Activated T-cell treated with anti-CD3 and anti-CD28 coated beads, Interleukin-2, amount 50 U/mL, for 48 hours (primary cell): ENCODE results near the gene TPRX2.
"Not testable (repeated sequence)": the region's sequence is repeated elsewhere in the genome, so short reads cannot be mapped to it uniquely, and the experiment has no call there.

Source experiments
- DNase-seq, 2 experiments: peaks; one replicate each; pipeline ENCODE4 v3.0.0-alpha.2; 2020

The TPRX2 gene, protein sequence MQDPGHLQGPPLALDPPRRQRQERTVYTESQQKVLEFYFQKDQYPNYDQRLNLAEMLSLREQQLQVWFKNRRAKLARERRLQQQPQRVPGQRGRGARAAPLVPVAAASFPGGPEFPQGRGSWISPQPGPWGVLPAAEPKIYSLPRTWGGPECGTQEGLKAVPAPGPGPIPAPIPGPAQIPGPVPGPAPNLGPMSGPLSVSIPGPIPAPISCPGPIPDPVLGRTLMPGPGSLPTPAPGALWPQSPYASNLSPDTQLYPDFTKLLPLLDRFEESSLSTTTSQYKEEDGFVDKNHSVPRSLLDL

DNA sequence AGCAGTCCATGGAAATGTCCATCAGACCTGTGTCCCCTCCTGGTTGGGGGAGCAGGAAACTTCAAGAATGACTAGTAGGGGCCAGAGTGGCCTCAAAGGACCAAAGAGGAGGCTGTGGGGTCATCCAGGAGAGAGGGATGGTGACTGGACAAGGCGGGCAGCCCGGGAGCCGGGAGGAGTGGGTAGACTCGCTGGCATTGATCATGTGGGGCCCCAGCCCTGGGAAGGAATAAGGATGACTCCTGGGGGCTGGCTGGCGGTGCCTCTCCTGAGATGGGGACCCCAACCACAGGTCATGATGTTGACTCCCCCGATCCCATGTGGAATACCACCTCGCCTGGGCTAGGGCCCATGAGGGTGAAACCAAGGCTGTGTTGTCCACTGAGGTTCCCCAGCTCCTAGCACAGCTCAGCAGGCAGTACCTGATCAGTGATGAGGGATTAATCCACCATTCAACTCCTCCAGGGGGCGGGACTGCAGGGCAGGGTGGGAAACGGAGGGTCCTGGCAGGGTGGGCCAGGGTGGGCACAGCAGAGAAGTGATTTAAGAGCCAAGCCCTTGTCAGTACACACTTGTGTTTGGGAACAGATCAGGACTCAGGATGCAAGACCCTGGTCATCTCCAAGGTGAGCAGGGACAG lies at the start of gene TPRX2:
Gene TPRX2, plus strand, starts transcription at position 590 of the 640 bp plus-strand sequence. Its CDS starts 12 bp downstream, at position 602.
- DNase-seq = not testable (repeated sequence)

- DNase-seq = peak; percentile 88 to 91
Measured at GRCh38 chr19:47813304-47813994, 45.6 kb upstream of the TPRX2 start.

DNA sequence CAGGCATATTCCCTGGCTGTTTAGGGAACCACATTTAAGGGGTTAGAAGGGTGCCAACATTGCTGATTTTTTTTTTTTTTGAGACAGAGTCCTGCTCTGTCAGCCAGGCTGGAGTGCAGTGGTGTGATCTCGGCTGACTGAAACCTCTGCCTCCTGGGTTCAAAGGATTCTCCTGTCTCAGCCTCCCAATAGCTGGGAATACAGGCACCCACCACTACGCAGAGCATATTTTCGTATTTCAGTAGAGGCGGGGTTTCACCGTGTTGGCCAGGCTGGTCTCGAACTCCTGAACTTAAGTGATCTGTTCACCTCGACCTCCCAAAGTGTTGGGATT lies 45.1 kb upstream of the TPRX2 start:
- DNase-seq = no peak

GRCh38 chr19:47816270-47816669 lies 42.8 kb upstream of the TPRX2 start:
- not testable (repeated sequence) for DNase-seq

DNA sequence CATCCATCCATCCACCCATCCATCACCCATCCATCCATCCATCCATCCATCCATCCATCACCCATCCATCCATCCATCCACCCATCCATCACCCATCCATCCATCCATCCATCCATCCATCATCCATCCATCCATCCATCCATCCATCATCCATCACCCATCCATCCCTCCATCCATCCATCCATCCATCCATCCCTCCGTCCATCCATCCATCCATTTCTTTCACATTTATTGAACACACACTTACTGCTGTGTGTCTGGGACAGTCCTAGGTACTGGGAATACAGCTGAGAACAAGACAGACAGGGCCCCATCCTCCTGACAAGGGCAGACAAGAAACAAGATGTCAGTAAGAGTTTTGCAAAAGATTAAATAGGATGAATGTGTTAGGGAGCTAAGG lies 40.8 kb upstream of the TPRX2 start:
- not testable (repeated sequence) for DNase-seq

- no peak for DNase-seq
Measured at GRCh38 chr19:47819858-47820257, 39.2 kb upstream of the TPRX2 start.

DNA sequence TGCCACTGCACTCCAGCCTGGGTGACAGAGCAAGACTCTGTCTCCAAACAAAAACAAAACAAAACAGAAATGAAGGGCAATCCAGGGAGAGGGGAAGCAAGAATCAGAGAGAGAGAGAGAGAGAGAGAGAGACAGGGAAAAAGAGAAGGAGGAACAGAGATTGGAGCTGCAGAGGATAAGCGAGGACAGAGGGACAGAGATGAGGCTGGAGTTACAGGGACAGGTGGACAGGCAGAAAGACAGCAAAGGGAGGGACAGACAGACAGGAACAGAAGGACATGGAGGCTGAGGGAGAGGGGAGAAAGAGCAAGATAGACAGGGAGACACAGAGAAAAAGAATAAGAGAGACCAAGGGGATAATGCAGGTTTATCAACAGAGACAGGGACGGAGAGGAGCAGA lies 38.6 kb upstream of the TPRX2 start:
- DNase-seq = no peak

DNA sequence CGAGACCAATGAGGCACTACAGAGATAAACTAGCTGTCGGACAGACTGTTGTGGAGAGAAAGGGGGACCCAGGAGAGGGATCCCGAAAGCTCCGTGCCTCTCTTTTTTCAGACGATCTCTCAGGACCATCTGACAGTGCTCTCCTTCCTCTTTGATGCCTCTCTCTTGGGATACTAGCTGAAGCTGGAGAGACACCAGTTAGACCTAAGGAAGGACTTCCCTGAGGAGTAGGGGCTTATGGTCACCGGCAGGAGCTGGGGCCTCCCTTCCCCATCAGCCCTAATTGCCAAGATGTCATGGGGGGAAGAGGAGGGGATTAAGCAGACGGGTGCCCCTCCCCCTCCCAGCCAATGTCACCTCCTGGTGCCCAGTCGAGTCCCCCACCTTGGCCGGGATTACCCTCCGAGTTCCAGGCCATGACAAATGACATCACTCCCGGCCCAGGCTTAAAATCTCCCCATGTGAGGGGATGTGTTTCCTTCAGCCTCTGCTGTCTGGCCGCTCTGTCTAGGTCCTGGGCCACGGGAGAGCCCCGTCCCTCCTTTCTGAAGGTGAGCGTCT lies 37.5 kb upstream of the TPRX2 start, which contains the start of gene CRX:
Gene CRX, plus strand, starts transcription at position 478 of the 561 bp plus-strand sequence. CDS start 12,507 bp downstream, outside the sequence.
- no peak for DNase-seq

DNA sequence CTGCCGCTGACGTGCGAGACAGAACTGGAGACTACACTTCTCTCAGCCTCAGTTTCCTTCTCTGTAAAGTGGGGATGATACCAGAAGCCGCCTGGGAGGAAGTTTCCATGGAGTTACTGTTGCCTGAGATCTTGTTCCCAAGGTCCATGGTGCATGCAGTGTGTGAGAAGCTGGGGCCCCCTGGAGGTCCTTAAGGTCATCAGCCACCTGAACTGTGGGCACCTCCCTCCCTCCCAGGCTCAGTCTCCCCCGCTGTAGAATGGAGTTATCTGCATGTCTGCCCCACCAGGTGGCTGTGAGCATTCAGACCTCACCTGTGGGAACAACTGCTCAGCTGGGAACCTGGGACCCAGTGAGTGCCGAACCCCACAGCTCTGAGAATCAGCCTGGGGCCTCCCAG lies 34.6 kb upstream of the TPRX2 start:
- no peak for DNase-seq

DNA sequence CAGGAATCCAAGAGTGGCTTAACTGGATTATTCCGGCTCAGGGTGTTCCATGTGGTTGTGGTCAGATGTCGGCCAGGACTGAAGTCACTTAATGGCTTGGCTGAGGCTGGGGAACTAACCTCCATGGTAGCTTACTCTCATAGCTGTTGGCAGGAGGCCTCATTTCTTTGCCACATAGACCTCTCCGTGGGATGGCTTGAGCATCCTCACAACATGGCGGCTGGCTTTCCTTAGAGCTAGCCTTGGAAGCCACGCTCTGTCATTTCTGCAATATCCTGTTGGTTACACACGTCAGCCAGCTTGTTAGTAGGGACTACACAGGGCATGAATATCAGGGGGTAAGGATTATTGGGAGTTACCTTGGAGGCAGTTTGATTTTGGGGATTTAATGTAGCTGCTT lies 32.2 kb upstream of the TPRX2 start:
- DNase-seq = no peak

GRCh38 chr19:47832723-47833122 lies 26.3 kb upstream of the TPRX2 start:
- no peak for DNase-seq

DNA sequence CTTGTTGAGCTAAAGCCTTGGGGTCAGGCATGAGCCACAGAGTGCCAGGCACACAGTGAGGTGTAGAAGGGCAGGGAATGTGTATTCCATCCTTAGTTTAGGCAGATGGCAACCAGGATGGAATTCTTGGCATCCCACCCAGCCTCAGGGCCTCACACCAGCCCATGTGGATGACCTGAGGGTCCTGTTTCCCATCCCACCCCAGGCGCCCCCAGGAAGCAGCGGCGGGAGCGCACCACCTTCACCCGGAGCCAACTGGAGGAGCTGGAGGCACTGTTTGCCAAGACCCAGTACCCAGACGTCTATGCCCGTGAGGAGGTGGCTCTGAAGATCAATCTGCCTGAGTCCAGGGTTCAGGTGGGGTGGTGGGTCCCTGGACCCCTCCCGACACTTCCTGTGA lies 23.0 kb upstream of the TPRX2 start:
- DNase-seq = no peak

- no peak for DNase-seq
Measured at GRCh38 chr19:47839411-47839810, 19.6 kb upstream of the TPRX2 start.

- DNase-seq = no peak
Measured at GRCh38 chr19:47839913-47840312, 19.1 kb upstream of the TPRX2 start.

GRCh38 chr19:47842941-47843340 lies 16.1 kb upstream of the TPRX2 start:
- no peak for DNase-seq

GRCh38 chr19:47848425-47848822 lies 10.6 kb upstream of the TPRX2 start:
- no peak for DNase-seq

GRCh38 chr19:47848823-47849473 lies 10.1 kb upstream of the TPRX2 start:
- peak; percentile 59 for DNase-seq

GRCh38 chr19:47853003-47853402 lies 6.0 kb upstream of the TPRX2 start:
- no peak for DNase-seq

- DNase-seq = no peak
Measured at GRCh38 chr19:47854459-47854858, 4.6 kb upstream of the TPRX2 start.

- DNase-seq = not testable (repeated sequence)
Measured at GRCh38 chr19:47858231-47858630, 804 bp upstream of the TPRX2 start.

- not testable (repeated sequence) for DNase-seq
Measured at GRCh38 chr19:47859838-47860237, 803 bp downstream of the TPRX2 start.

DNA sequence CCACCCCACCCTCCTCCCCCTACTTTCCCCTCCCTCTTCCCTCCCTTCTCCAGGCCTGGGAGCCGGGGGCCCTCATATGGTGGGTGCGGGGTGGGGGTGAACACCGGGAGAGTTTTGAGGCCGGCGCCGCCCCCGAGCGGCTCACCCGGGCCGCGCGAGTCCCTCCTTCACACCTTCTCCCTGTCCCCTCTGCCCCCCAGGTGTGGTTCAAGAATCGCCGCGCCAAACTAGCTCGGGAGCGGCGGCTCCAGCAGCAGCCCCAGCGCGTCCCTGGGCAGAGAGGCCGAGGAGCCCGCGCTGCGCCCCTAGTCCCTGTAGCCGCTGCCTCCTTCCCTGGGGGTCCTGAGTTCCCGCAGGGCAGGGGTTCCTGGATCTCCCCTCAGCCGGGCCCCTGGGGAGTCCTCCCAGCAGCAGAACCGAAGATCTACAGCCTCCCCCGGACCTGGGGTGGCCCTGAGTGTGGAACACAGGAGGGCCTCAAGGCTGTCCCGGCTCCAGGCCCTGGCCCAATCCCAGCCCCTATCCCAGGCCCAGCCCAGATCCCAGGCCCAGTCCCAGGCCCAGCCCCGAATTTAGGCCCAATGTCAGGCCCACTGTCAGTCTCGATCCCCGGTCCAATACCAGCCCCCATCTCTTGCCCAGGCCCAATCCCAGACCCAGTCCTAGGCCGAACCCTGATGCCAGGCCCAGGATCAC lies 1.7 kb downstream of the TPRX2 start:
- no peak for DNase-seq
